IMR-90 (cell line): ENCODE results near the gene ZNF532. TPM values are rescaled to one million over a fixed set of nuclear protein-coding genes. Genes with fewer than 3 reads are reported as not detected.

Source experiments
- ATAC-seq: fragments of 200-7000 bp; cut with Tn5 transposase; 2 replicates; pipeline ENCODE4 v1.9.1; 2020; ENCODE audit warnings: low read depth, mild to moderate bottlenecking, moderate library complexity
- BruUV-seq: library from RNA; stranded (reverse); fragments of 400-500 nt; replicated peaks from 2 replicates; lab custom pipeline; 2021; lab: Mats Ljungman, UMichigan
- CTCF ChIA-PET: fragments of 300-600 bp; formaldehyde crosslinking; extraction: SDS; loops from one replicate; lab custom pipeline; 2021; ENCODE audit warnings: antibody characterized with exemption; lab: Yijun Ruan, JAX
- POLR2A ChIA-PET: fragments of 300-600 bp; sonication (Branson Sonifier 250); formaldehyde crosslinking; loops from one replicate; lab custom pipeline; 2022; ENCODE audit warnings: antibody characterized with exemption; ENCODE audit not compliant: unreplicated experiment; lab: Charles Lee
- DNase-seq: peaks from one replicate; pipeline ENCODE4 v3.0.0; 2013
- H2AFZ ChIP-seq: replicated peaks from 2 replicates; pipeline ENCODE3; 2013; ENCODE audit warnings: low read length, mild to moderate bottlenecking; ENCODE audit not compliant: poor library complexity
- H2AK5ac ChIP-seq: 2 replicates; pipeline ENCODE4 v1.6.1; 2013; ENCODE audit warnings: low read depth, low read length, inconsistent platforms
- H2AK9ac ChIP-seq: replicated peaks from 2 replicates; pipeline ENCODE3; 2013; ENCODE audit warnings: mild to moderate bottlenecking, low read depth, low read length, moderate library complexity; ENCODE audit not compliant: poor library complexity
- H2BK120ac ChIP-seq: 2 replicates; pipeline ENCODE4 v1.6.1; 2013; ENCODE audit warnings: low read depth, low read length, inconsistent platforms
- H2BK15ac ChIP-seq: 3 replicates; pipeline ENCODE4 v1.6.1; 2013; ENCODE audit warnings: low read depth, low read length, inconsistent platforms
- H2BK20ac ChIP-seq: 2 replicates; pipeline ENCODE4 v1.6.1; 2013; ENCODE audit warnings: low read depth, mild to moderate bottlenecking, inconsistent platforms, low read length, moderate library complexity
- H2BK5ac ChIP-seq: 2 replicates; pipeline ENCODE4 v1.6.1; 2013; ENCODE audit warnings: mild to moderate bottlenecking, low read depth, low read length, inconsistent platforms; ENCODE audit not compliant: poor library complexity, severe bottlenecking
- H3K14ac ChIP-seq: replicated peaks from 2 replicates; pipeline ENCODE4 v1.6.1; 2013; ENCODE audit warnings: low read depth, low read length, inconsistent platforms
- H3K18ac ChIP-seq: 2 replicates; pipeline ENCODE4 v1.6.1; 2013; ENCODE audit warnings: low read depth, low read length, control low read depth
- H3K23ac ChIP-seq: 2 replicates; pipeline ENCODE4 v1.6.1; 2013; ENCODE audit warnings: low read depth, low read length, inconsistent platforms
- H3K27ac ChIP-seq: 2 replicates; pipeline ENCODE4 v1.5.1; 2013; ENCODE audit warnings: mild to moderate bottlenecking, control low read depth, low read length; ENCODE audit not compliant: insufficient read depth
- H3K27me3 ChIP-seq: 2 replicates; pipeline ENCODE4 v1.6.1; 2013; ENCODE audit warnings: low read length; ENCODE audit not compliant: control insufficient read depth, insufficient read depth
- H3K36me3 ChIP-seq: 2 replicates; pipeline ENCODE4 v1.6.1; 2013; ENCODE audit warnings: low read length, mixed read lengths; ENCODE audit not compliant: control insufficient read depth, insufficient read depth
- H3K4ac ChIP-seq: 2 replicates; pipeline ENCODE4 v1.6.1; 2013; ENCODE audit warnings: low read depth, low read length, inconsistent platforms
- H3K4me1 ChIP-seq: 2 replicates; pipeline ENCODE4 v1.6.1; 2013; ENCODE audit warnings: low read length, mixed read lengths; ENCODE audit not compliant: control insufficient read depth, insufficient read depth
- H3K4me2 ChIP-seq: 2 replicates; pipeline ENCODE4 v1.6.1; 2013; ENCODE audit warnings: low read depth, mild to moderate bottlenecking, control low read depth, low read length, moderate library complexity
- H3K4me3 ChIP-seq: 2 replicates; pipeline ENCODE4 v1.5.1; 2013; ENCODE audit warnings: low read depth, mild to moderate bottlenecking, control low read depth, low read length, moderate library complexity; ENCODE audit not compliant: insufficient read depth
- H3K56ac ChIP-seq: 2 replicates; pipeline ENCODE4 v1.6.1; 2013; ENCODE audit warnings: low read length, inconsistent platforms; ENCODE audit not compliant: insufficient read depth; ENCODE audit errors: extremely low read depth
- H3K79me1 ChIP-seq, 2 experiments: 2 replicates each; pipeline ENCODE4 v1.6.1; 2013; ENCODE audit warnings: low read length in 2 of 2, inconsistent platforms in 1 of 2, low read depth in 1 of 2
- H3K9ac ChIP-seq: 2 replicates; pipeline ENCODE4 v1.6.1; 2013; ENCODE audit warnings: low read depth, low read length, control low read depth
- H3K9me1 ChIP-seq: 2 replicates; pipeline ENCODE4 v1.6.1; 2013; ENCODE audit warnings: low read length, inconsistent platforms; ENCODE audit not compliant: insufficient read depth
- H3K9me3 ChIP-seq: 2 replicates; pipeline ENCODE4 v1.6.1; 2013; ENCODE audit warnings: low read length; ENCODE audit not compliant: control insufficient read depth, insufficient read depth
- H4K20me1 ChIP-seq: 2 replicates; pipeline ENCODE4 v1.6.1; 2013; ENCODE audit warnings: low read length, inconsistent platforms; ENCODE audit not compliant: insufficient read depth
- H4K5ac ChIP-seq: 2 replicates; pipeline ENCODE4 v1.6.1; 2013; ENCODE audit warnings: mild to moderate bottlenecking, low read depth, low read length, control low read depth
- H4K8ac ChIP-seq, 2 experiments: 2 replicates each; pipeline ENCODE4 v1.6.1; 2013; ENCODE audit warnings: low read depth in 2 of 2, low read length in 2 of 2, control low read depth in 1 of 2, inconsistent platforms in 1 of 2
- H4K91ac ChIP-seq: 2 replicates; pipeline ENCODE4 v1.6.1; 2013; ENCODE audit warnings: low read depth, low read length, inconsistent platforms; ENCODE audit not compliant: insufficient read depth
- BHLHE40 ChIP-seq: fragments of 150-350 bp; IDR thresholded peaks from 2 replicates; pipeline ENCODE4 v1.6.1; 2016; ENCODE audit warnings: mild to moderate bottlenecking, low read depth, low read length
- RCOR1 ChIP-seq: IDR thresholded peaks from 2 replicates; pipeline ENCODE4 v1.6.1; 2012; ENCODE audit warnings: mild to moderate bottlenecking, low read length, improper control_type of control experiment; ENCODE audit not compliant: insufficient replicate concordance
- WGBS, 2 experiments: methylation state at CpG; one replicate each; pipeline versions ENCODE4 v1.1.5 to v1.1.7; 2013; ENCODE audit warnings: missing lambda C conversion rate in 2 of 2; ENCODE audit not compliant: insufficient read length in 1 of 2; ENCODE audit errors: extremely low coverage in 2 of 2; 5-methylcytosine and 5-hydroxymethylcytosine counted together
- dilution Hi-C: fragments of 300-500 bp; cut with HindIII; formaldehyde crosslinking; loops from one replicate; pipeline ENCODE4 v1.14.3; 2018; ENCODE audit warnings: low sequenced_read_pairs; ENCODE audit not compliant: unreplicated experiment
- in situ Hi-C: fragments of 300-500 bp; cut with MboI; formaldehyde crosslinking; loops from 3 replicates; pipeline ENCODE4 v1.14.3; 2019; ENCODE audit warnings: low sequenced_read_pairs, inconsistent platforms, mixed read lengths
- intact Hi-C: fragments of 100-400 bp; cut with micrococcal nuclease; formaldehyde crosslinking; loops from 2 replicates; pipeline ENCODE4 v1.10.0; 2022
- polyA plus RNA-seq, 3 experiments: library from polyadenylated mRNA; depleted of rRNA; stranded (reverse); fragments of >200 nt; gene quantifications; 2 replicates each; pipeline ENCODE4 v1.2.3, GENCODE V29; 2012; ENCODE audit warnings: low replicate concordance in 1 of 3
- total RNA-seq: library from RNA; depleted of rRNA; stranded (reverse); fragments of >200 nt; gene quantifications from 2 replicates; pipeline ENCODE4 v1.2.3, GENCODE V29; 2012

ZNF532 gene
- total and polyA plus RNA-seq, 2 of the 4 experiments (the other 2 are of a cell fraction) = 29.9 to 45.8 TPM

GRCh38 chr18:58980991-58981390 is 116.3 kb downstream of the ZNF532 start:
- no peak overlapping the region for H3K18ac ChIP-seq
- H3K4me3 ChIP-seq = no peak overlapping the region
- no peak overlapping the region for H2AFZ ChIP-seq
- BruUV-seq = no TSS peak
- no peak overlapping the region for H3K56ac ChIP-seq
- no peak overlapping the region for H2BK5ac ChIP-seq
- dilution Hi-C loops = no loop called here
- no peak overlapping the region for H3K4me2 ChIP-seq
- no peak overlapping the region for H3K4ac ChIP-seq
- peaks cover 36% of the 10 kb centered on the region for H3K36me3 ChIP-seq
- H2BK20ac ChIP-seq = no peak overlapping the region
- H3K9me1 ChIP-seq = peaks cover 10% of the 10 kb centered on the region
- H3K23ac ChIP-seq = no peak overlapping the region
- H3K79me1 ChIP-seq = peaks cover 3 to 16% of the 10 kb centered on the region in 2 experiments
- POLR2A ChIA-PET = no interaction called here
- 100% methylated on average over 1 of the region's 4 CpGs; no CpG with 5 or more reads in 1 of the 2 experiments for WGBS, 2 experiments
- H4K91ac ChIP-seq = no peak overlapping the region
- intact Hi-C loops = no loop called here
- H2BK120ac ChIP-seq = no peak overlapping the region
- no peak overlapping the region for H4K8ac ChIP-seq
- no peak overlapping the region for H4K5ac ChIP-seq
- ATAC-seq = no peak
- no peak overlapping the region for H3K9ac ChIP-seq
- H4K20me1 ChIP-seq = 0 out of 2 replicates have a peak, but pooled peaks cover 3% of the 10 kb centered on the region
- CTCF ChIA-PET = no interaction called here
- no peaks in the 10 kb centered on the region for H3K27me3 ChIP-seq
- H3K14ac ChIP-seq = no peak overlapping the region
- H3K9me3 ChIP-seq = no peaks in the 10 kb centered on the region
- H3K27ac ChIP-seq = no peak overlapping the region
- TF ChIP-seq BHLHE40 (no peak), RCOR1 (no peak)
- no peak overlapping the region for H2BK15ac ChIP-seq
- H2AK9ac ChIP-seq = no peak overlapping the region
- no peak for DNase-seq
- H2AK5ac ChIP-seq = 0 out of 2 replicates have a peak overlapping the region, but pooled peaks have one; percentile 28
- in situ Hi-C loops = no loop called here
- H3K4me1 ChIP-seq = peaks cover 4% of the 10 kb centered on the region
